Esophagus muscularis mucosa (tissue), 4 donors: ENCODE data around the gene BMPR1B. TPM values are rescaled to one million over a fixed set of nuclear protein-coding genes. Genes with fewer than 3 reads are reported as not detected.
A peak's percentile ranks its signal among the peaks of the same experiment; 100 is the strongest.

Experiments
- DNase-seq: peaks from one replicate; pipeline ENCODE4 v3.0.0-alpha.2; 2017; ENCODE audit errors: extremely low spot score
- H3K27ac ChIP-seq, 4 donors: fragments of 200-600 bp; sonication (generic); replicated peaks in 1 of 4; 1 replicate in 3 of 4; 2 replicates in 1 of 4; pipeline ENCODE4 v1.5.1; 2016 to 2019; ENCODE audit warnings: mild to moderate bottlenecking in 1 of 4
- H3K27me3 ChIP-seq, 4 donors: fragments of 200-600 bp; sonication (generic); one replicate each; pipeline versions ENCODE4 v1.5.1 to v1.6.0; 2016 to 2019
- H3K36me3 ChIP-seq, 4 donors: fragments of 200-600 bp; sonication (generic); one replicate each; pipeline ENCODE4 v1.5.1; 2016 to 2019
- H3K4me1 ChIP-seq, 4 donors: fragments of 200-600 bp; sonication (generic); one replicate each; pipeline ENCODE4 v1.5.1; 2016 to 2019
- H3K4me3 ChIP-seq, 4 donors: fragments of 200-600 bp; sonication (generic); 1 replicate in 2 of 4; 2 replicates in 2 of 4; pipeline ENCODE4 v1.5.1; 2016 to 2019; ENCODE audit warnings: mild to moderate bottlenecking in 4 of 4, moderate library complexity in 1 of 4
- H3K9me3 ChIP-seq, 4 donors: fragments of 200-600 bp; sonication (generic); 1 replicate in 3 of 4; 2 replicates in 1 of 4; pipeline ENCODE4 v1.5.1; 2016 to 2019
- EP300 ChIP-seq: sonication (generic); formaldehyde crosslinking; IDR thresholded peaks from one replicate; pipeline ENCODE4 v1.6.1; 2017; ENCODE audit warnings: antibody characterized with exemption
- POLR2A ChIP-seq: fragments of 450-650 bp; IDR thresholded peaks from one replicate; pipeline ENCODE4 v1.6.1; 2017; ENCODE audit warnings: antibody characterized with exemption, moderate library complexity, mild to moderate bottlenecking, low read depth
- POLR2AphosphoS5 ChIP-seq, 2 donors: sonication (generic); formaldehyde crosslinking; IDR thresholded peaks; one replicate each; pipeline ENCODE4 v1.6.1; 2017; ENCODE audit warnings: antibody characterized with exemption in 2 of 2
- WGBS: methylation state at CpG from one replicate; pipeline ENCODE4 v1.1.5; 2018; 5-methylcytosine and 5-hydroxymethylcytosine counted together
- intact Hi-C: fragments of 100-400 bp; cut with DNase I; formaldehyde crosslinking; loops from one replicate; pipeline ENCODE4 v1.15.1; 2023
- total RNA-seq, 4 donors: library from RNA; depleted of rRNA; stranded (reverse); fragments of >200 nt; gene quantifications; one replicate each; pipeline versions ENCODE4 v1.1.0 to v1.2.1, GENCODE V29; 2016
- TF ChIP-seq, protein P1 (sequence below), 3 experiments: fragments of 200-600 bp in 2 of 3; fragments of 450-650 bp in 1 of 3; sonication (generic) in 2 of 3; IDR thresholded peaks; one replicate each; pipeline ENCODE4 v1.5.1; 2017 to 2019; ENCODE audit warnings: antibody characterized with exemption in 3 of 3, mild to moderate bottlenecking in 2 of 3, moderate library complexity in 1 of 3

Gene BMPR1B
- total RNA-seq, 4 donors from 2014 or later = 11.3 to 22.0 (median 17.6) TPM

DNA sequence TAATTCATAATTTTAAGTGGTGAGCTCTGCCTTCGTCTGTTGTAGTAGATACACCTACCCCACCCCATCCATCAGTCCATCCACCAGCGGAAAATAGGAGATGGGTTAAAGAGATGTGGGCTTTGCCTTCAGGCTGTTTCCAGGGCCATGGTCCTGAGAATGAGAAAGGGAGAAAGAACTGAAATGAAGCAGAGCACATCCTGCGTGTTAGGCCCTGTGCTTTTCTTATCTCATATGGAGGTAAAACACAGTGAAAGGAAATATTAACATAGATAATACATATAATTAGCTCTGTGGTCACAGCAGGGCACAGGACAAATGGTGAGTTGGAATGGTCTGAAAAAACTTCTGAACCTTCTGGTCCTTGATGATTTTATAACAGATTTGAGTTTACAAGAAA lies 393.5 kb downstream of the BMPR1B start:
- Histone ChIP-seq H3K27me3 (no peaks in the 10 kb centered on the region), H3K36me3 (peaks cover 0 to 5% (median 2%) of the 10 kb centered on the region in 4 donors), H3K27ac (no peak overlapping the region), H3K9me3 (no peaks in the 10 kb centered on the region), H3K4me1 (no peaks in the 10 kb centered on the region), H3K4me3 (no peak overlapping the region)
- intact Hi-C loops = no loop called here
- TF ChIP-seq EP300 = no peak
- no peak for TF ChIP-seq POLR2AphosphoS5 (IDR thresholded peaks at IDR 0.05)
- TF ChIP-seq, protein P1, sequence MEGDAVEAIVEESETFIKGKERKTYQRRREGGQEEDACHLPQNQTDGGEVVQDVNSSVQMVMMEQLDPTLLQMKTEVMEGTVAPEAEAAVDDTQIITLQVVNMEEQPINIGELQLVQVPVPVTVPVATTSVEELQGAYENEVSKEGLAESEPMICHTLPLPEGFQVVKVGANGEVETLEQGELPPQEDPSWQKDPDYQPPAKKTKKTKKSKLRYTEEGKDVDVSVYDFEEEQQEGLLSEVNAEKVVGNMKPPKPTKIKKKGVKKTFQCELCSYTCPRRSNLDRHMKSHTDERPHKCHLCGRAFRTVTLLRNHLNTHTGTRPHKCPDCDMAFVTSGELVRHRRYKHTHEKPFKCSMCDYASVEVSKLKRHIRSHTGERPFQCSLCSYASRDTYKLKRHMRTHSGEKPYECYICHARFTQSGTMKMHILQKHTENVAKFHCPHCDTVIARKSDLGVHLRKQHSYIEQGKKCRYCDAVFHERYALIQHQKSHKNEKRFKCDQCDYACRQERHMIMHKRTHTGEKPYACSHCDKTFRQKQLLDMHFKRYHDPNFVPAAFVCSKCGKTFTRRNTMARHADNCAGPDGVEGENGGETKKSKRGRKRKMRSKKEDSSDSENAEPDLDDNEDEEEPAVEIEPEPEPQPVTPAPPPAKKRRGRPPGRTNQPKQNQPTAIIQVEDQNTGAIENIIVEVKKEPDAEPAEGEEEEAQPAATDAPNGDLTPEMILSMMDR (IDR thresholded peaks at IDR 0.05) = no peak
- TF ChIP-seq POLR2A = no peak
- WGBS = 93% methylated on average over 3 of the region's 3 CpGs
- no peak for DNase-seq

GRCh38 chr4:95153182-95153581 lies 395.4 kb downstream of the BMPR1B start:
- intact Hi-C loops = no loop called here
- no peaks in the 10 kb centered on the region for H3K4me1 ChIP-seq
- no peak for TF ChIP-seq EP300
- no peak for TF ChIP-seq POLR2A
- TF ChIP-seq, protein P1 (IDR thresholded peaks at IDR 0.05) = no peak
- no peak for TF ChIP-seq POLR2AphosphoS5 (IDR thresholded peaks at IDR 0.05)
- WGBS = 82% methylated on average over 5 of the region's 5 CpGs
- no peaks in the 10 kb centered on the region for H3K27me3 ChIP-seq
- H3K27ac ChIP-seq = no peak overlapping the region
- peaks cover 0 to 5% (median 2%) of the 10 kb centered on the region in 4 donors for H3K36me3 ChIP-seq
- H3K9me3 ChIP-seq = no peaks in the 10 kb centered on the region
- H3K4me3 ChIP-seq = no peak overlapping the region
- DNase-seq = no peak

- H3K9me3 ChIP-seq = no peaks in the 10 kb centered on the region
- intact Hi-C loops = no loop called here
- DNase-seq = no peak
- TF ChIP-seq, protein P1 (IDR thresholded peaks at IDR 0.05) = peak; percentile 19 to 45 (median 40)
- no peak for TF ChIP-seq EP300
- no peaks in the 10 kb centered on the region for H3K4me1 ChIP-seq
- 80% methylated on average over 2 of the region's 2 CpGs for WGBS
- H3K27me3 ChIP-seq = no peaks in the 10 kb centered on the region
- H3K4me3 ChIP-seq = no peak overlapping the region
- peaks cover 0 to 11% (median 2%) of the 10 kb centered on the region in 4 donors for H3K36me3 ChIP-seq
- H3K27ac ChIP-seq = no peak overlapping the region
These were observed 398.1 kb downstream of the BMPR1B start for GRCh38 chr4:95155759-95156451.

DNA sequence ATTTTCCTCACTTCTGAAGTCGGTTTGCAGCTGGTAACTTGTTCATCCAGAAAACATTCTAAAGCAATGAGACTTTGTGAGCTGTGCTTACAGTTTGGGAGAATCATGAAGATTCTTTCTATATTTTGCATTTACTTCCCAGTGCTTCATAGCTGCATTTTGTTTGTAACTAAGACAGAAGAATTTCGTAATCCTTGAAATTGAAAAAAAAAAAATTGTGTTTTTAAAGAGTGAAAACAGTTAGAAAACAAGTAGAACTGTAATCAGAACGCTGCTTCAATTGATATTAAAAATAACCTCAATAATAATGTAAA lies 398.7 kb downstream of the BMPR1B start:
- Histone ChIP-seq H3K4me1 (no peaks in the 10 kb centered on the region), H3K27ac (no peak overlapping the region), H3K9me3 (no peaks in the 10 kb centered on the region), H3K27me3 (no peaks in the 10 kb centered on the region), H3K4me3 (no peak overlapping the region), H3K36me3 (peaks cover 0 to 11% (median 2%) of the 10 kb centered on the region in 4 donors)
- intact Hi-C loops = no loop called here
- DNase-seq = no peak
- TF ChIP-seq, protein P1 (IDR thresholded peaks at IDR 0.05) = no peak
- TF ChIP-seq EP300 (no peak), POLR2A (no peak), POLR2AphosphoS5 (IDR thresholded peaks at IDR 0.05) (no peak)
- WGBS = 50% methylated on average over 3 of the region's 3 CpGs

GRCh38 chr4:95157596-95157995 lies 399.8 kb downstream of the BMPR1B start:
- Histone ChIP-seq H3K27me3 (no peaks in the 10 kb centered on the region), H3K4me1 (no peaks in the 10 kb centered on the region), H3K36me3 (peaks cover 0 to 11% (median 2%) of the 10 kb centered on the region in 4 donors), H3K9me3 (no peaks in the 10 kb centered on the region), H3K4me3 (no peak overlapping the region), H3K27ac (no peak overlapping the region)
- no peak for DNase-seq
- intact Hi-C loops = no loop called here
- TF ChIP-seq POLR2AphosphoS5 (IDR thresholded peaks at IDR 0.05) (no peak), EP300 (no peak), POLR2A (no peak)
- TF ChIP-seq, protein P1 (IDR thresholded peaks at IDR 0.05) = no peak
